NOMO-1 treated with DMSO at 0.1 percent for 48 hours (cell line): ENCODE data around the gene RPL22L1.
"Not testable (repeated sequence)": the region's sequence is repeated elsewhere in the genome, so short reads cannot be mapped to it uniquely, and the experiment has no call there.

ENCODE experiments used
- DNase-seq: peaks from one replicate; lab custom pipeline; 2025; ENCODE audit not compliant: unreplicated experiment; lab: John Stamatoyannopoulos, UW

Gene RPL22L1

DNA sequence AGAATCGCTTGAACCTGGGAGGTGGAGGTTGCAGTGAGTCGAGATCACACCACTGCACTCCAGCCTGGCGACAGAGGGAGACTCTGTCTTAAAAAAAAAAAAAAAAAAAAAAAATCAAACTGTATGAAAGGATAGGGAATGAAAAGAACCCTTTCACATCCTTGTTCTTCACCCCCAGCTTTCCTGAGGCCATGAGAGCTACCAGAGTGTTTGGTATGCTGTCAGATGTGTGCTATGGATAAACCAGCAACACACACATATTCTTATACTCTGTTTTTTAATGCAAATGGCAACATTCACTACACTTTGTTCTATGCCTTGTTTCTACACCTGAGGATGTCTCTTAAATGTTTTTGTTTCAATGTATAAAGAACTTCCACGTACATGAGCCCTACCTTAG lies 33.5 kb downstream of the RPL22L1 start:
- DNase-seq = no peak

DNA sequence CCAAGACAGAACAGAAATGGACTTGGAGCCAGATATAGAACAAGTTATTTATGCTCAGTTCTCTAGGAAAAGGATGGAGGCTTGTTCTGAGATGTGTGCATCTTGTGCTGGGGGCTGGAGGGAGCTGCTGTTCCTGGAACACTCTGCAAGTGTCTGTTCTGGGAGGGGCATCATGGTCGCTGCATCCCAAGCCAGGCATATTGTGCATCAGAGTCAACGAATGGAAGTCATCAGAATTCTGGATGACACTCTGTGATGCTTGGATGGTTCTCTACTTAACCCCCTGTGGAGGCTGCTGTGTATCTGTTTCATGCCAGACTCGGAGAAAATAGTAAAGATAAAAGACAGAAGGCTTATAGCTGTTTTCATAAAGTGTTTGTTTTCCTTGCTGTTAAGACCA lies 34.7 kb downstream of the RPL22L1 start:
- no peak for DNase-seq

DNA sequence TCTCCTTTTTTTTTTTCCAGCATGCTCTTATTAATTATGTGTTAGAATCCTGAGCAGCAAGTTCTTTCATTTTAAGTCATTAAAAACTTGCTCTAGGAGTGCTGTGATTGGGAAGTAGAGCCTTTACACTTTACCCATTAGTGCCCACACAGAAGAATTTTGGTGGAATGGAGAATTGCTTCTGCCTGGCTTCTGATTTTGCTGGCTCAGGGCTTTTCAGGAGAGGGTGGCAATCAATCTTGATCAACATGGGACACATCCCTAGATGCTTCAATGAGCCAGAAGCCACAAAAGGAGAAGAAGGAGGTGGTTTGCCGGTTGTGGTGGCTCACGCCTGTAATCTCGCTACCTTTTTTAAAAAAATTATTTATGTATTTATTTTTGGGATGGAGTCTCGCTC lies 39.4 kb downstream of the RPL22L1 start:
- DNase-seq = no peak

DNA sequence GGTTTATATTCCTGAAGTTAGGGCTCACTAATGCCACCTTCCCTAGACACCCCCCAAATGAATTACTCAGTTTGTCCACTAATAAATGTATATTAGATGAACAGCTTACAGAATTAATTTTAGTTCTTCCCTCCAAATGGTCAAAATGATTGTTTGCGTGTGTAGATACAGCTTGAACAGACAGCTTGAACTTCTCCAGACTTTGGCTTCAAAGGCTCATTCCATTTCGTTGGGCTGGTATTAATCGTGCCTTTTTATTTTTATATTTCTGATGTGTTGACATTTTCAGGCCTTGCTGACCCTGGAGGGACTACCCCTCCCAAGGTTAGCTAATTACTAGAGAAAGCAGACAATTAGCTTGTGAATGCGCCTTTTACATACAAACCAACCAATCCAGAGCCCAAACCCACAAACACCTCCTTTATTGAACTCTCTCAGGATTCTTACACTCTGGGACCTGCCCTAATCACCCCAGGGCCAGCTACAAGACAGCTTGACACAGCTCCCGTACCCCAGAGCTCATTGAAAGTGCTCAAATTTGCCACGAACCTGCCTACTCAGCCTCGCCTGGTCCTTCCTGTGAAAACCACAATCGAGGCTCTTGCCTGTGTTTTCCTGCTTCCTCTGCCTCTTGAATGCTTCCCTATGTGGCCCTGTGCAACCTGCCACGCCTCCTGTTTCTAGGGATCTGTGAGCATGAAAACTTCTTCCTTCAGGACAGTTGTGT lies 40.3 kb downstream of the RPL22L1 start:
- DNase-seq = no peak

DNA sequence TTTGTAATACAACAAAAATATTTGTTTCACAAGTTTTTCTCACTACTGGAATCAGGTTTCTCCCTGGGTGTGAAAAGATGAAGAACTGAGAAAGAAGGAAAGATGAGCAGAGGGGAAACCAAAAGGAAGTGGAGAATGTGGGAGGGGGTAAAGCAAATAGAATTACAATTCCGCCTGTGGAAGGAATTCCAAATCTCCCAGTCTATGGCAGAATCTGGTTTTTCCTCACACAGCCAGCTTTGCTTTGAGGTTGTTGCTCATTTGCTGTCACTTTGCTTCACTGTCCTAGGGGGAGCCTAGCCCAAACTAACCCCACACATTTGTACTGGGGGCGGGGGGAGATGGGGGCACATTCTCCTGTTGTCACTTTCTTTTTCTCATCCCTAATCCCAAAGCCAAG lies 43.9 kb downstream of the RPL22L1 start:
- no peak for DNase-seq

DNA sequence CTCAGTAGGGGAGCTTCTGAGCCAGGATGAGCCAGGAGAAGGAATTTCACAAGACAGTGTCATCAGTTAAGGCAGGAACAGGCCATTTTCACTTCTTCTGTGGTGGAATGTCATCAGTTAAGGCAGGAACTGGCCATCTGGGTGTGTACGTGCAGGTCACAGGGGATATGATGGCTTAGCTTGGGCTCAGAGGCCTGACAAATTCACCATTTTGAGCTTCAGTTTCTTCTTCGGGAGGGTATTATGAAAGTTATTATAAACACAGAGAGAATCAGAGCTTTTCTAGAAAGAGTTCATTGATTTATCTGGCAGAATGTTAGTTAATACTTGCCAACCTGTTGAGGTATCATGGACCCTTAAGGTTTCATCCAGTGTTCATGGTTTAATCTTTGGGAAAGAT lies 46.4 kb downstream of the RPL22L1 start:
- DNase-seq = not testable (repeated sequence)

DNA sequence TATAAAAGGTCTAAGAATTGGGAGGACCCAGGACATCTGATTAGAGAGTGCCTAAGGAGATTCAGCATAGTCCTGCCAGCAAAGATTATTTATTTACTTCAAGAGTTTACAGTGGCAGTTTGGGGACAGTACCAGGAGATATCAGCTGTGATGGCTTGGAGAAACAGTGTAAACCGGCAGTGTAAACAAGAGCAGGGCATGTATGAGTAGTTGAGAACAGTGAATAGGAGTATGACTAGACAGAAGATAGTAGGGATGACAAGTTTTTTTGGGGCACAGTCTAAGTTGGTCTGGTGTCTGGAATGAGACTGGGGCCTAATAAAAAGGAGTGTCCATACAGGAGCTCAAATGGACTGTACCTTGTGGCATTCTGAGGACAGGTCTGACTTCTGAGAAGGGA lies 51.7 kb downstream of the RPL22L1 start:
- DNase-seq = not testable (repeated sequence)

DNA sequence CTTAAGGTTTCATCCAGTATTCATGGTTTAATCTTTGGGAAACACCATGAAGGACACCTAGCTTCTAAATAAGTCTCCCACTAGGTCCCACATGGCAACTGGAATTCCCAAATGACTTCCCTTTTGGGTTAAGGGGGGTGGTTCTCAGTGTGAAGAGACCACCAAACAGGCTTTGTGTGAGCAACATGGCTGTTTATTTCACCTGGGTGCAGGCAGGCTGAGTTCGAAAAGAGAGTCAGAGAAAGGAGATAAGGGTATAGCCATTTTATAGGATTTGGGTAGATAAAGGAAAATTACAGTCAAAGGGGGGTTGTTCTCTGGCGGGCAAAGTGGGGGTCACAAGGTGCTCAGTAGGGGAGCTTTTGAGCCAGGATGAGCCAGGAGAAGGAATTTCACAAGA lies 52.5 kb downstream of the RPL22L1 start:
- DNase-seq = not testable (repeated sequence)

DNA sequence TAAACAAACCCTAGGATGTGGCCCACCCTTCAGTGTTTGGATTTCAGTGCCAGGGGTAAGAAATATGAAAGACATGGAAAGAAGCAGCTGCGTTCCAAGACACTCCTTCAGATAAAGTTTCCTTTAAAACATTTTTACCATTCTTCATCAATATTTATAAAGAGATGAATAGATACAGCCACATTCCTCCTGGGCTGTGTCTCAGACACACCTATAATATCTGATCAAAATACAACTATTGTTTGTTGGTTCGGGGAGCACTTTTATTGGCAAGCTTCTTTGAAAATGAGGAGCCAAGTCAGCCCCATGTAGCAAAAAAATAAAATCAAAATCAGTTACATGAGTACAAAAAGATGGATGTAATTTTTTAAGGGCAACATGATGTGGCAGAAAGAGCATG lies 53.2 kb downstream of the RPL22L1 start:
- no peak for DNase-seq

DNA sequence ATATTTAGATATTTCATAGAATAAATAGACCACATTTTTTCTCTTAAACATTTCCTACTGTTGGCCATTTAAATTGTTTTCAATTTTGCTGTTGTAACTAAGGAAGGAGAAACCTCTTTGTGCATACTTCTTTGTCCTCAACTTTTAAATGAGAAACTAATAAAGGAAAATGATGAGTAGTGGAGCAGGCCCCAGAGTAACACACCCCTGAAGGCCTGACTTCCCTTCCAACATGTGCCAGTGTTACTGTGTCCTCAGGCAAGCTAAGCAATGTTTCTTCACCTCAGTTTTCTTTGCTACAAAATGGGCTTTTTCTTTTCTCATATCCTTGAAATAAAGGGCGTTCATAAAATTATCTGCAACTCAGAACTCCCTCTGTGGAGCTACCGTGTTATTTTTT lies 53.7 kb downstream of the RPL22L1 start:
- DNase-seq = no peak

DNA sequence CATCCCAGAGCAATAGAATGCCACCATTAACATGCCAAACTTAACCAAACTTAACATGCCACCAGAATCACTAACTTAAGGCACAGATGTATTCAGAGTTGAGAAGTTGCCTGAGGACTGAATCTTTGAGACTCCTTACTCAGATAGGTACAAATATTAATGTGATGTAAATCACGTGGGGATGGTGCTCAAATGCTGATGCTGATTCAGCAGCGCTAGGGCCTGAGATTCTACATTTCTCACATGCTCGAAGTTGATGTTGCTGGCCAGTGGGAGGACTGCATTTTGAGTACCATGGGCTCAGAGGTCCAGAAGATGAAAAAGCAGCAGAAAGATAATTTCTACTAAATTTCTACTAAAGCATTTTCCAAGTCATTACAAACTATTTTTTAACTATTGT lies 54.1 kb downstream of the RPL22L1 start:
- DNase-seq = no peak

DNA sequence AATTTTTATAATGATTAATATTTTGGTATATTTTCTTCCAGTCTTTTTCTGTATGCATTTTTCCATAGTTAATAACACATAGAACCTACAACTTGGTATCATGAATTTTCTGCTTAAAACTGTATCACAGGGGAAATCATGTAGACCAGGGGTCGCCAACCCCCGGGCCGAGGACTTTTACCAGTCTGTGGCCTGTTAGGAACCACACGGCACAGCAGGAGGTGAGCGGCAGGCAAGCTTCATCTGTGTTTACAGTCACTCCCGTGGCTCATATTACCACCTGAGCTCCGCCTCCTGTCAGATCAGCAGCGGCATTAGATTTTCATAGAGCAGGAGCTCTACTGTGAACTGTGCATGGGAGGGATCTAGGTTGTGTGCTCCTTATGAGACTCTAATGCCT lies 54.7 kb downstream of the RPL22L1 start:
- DNase-seq = no peak
